GM23338 (cell line): Measurements from ENCODE around the gene ACOXL. TPM values are rescaled to one million over a fixed set of nuclear protein-coding genes. Genes with fewer than 3 reads are reported as not detected.

ENCODE experiments used
- ATAC-seq: fragments of 200-7000 bp; cut with Tn5 transposase; 3 replicates; pipeline ENCODE4 v1.9.1; 2020
- DNase-seq: peaks from one replicate; pipeline ENCODE4 v3.0.0-alpha.2; 2015; ENCODE audit warnings: low spot score
- H2AFZ ChIP-seq: fragments of 200-600 bp; sonication (generic); 2 replicates; pipeline ENCODE4 v1.8.0; 2016; ENCODE audit warnings: antibody characterized with exemption, mild to moderate bottlenecking, moderate library complexity
- H3F3A ChIP-seq: fragments of 200-600 bp; sonication (generic); replicated peaks from 2 replicates; pipeline ENCODE4 v1.8.0; 2017; ENCODE audit warnings: antibody characterized with exemption, mixed run types, low read depth
- H3K27ac ChIP-seq: fragments of 200-600 bp; sonication (generic); 2 replicates; pipeline ENCODE4 v1.6.1; 2016; ENCODE audit warnings: low read depth
- H3K27me3 ChIP-seq: fragments of 200-600 bp; sonication (generic); 2 replicates; pipeline ENCODE4 v1.8.0; 2016; ENCODE audit warnings: mild to moderate bottlenecking, mixed run types, moderate library complexity; ENCODE audit not compliant: insufficient read depth
- H3K36me3 ChIP-seq: fragments of 200-600 bp; sonication (generic); 2 replicates; pipeline ENCODE4 v1.8.0; 2016; ENCODE audit warnings: mild to moderate bottlenecking; ENCODE audit not compliant: insufficient read depth
- H3K4me1 ChIP-seq: fragments of 200-600 bp; sonication (generic); 2 replicates; pipeline ENCODE4 v1.8.0; 2016; ENCODE audit warnings: mild to moderate bottlenecking, moderate library complexity; ENCODE audit not compliant: insufficient read depth
- H3K4me2 ChIP-seq: fragments of 200-600 bp; sonication (generic); 2 replicates; pipeline ENCODE4 v1.7.1; 2017; ENCODE audit warnings: mixed run types
- H3K4me3 ChIP-seq: fragments of 200-600 bp; sonication (generic); 2 replicates; pipeline ENCODE4 v1.6.1; 2016; ENCODE audit warnings: mixed run types
- H3K79me2 ChIP-seq: fragments of 200-600 bp; sonication (generic); replicated peaks from 2 replicates; pipeline ENCODE4 v1.8.0; 2017; ENCODE audit warnings: mild to moderate bottlenecking; ENCODE audit not compliant: insufficient read depth
- H3K9me2 ChIP-seq: fragments of 200-600 bp; sonication (generic); 2 replicates; pipeline ENCODE4 v1.8.0; 2017; ENCODE audit not compliant: insufficient read depth
- H4K20me1 ChIP-seq: fragments of 200-600 bp; sonication (generic); replicated peaks from 2 replicates; pipeline ENCODE4 v1.8.0; 2017; ENCODE audit warnings: mild to moderate bottlenecking; ENCODE audit not compliant: insufficient read depth
- H3K27ac Mint-ChIP-seq: 2 replicates; pipeline ENCODE4 v1.8.0; 2020; ENCODE audit warnings: inconsistent platforms, mild to moderate bottlenecking, moderate library complexity, mixed read lengths
- H3K27me3 Mint-ChIP-seq: 3 replicates; pipeline ENCODE4 v1.8.0; 2022; ENCODE audit warnings: low read depth, mild to moderate bottlenecking, moderate library complexity, mixed read lengths, inconsistent platforms; ENCODE audit not compliant: insufficient read depth, poor library complexity
- H3K36me3 Mint-ChIP-seq: 3 replicates; pipeline ENCODE4 v1.8.0; 2021; ENCODE audit warnings: low read depth, mild to moderate bottlenecking, inconsistent platforms, moderate library complexity, mixed read lengths
- H3K4me1 Mint-ChIP-seq: 3 replicates; pipeline ENCODE4 v1.8.0; 2020; ENCODE audit warnings: mild to moderate bottlenecking, inconsistent platforms, mixed read lengths
- H3K4me3 Mint-ChIP-seq: 3 replicates; pipeline ENCODE4 v1.8.0; 2021; ENCODE audit warnings: moderate library complexity, mild to moderate bottlenecking, inconsistent platforms, mixed read lengths
- H3K9me3 Mint-ChIP-seq: 3 replicates; pipeline ENCODE4 v1.8.0; 2020; ENCODE audit warnings: moderate library complexity, mild to moderate bottlenecking, inconsistent platforms, mixed read lengths
- CREB1 ChIP-seq: fragments of 250-450 bp; sonication (Bioruptor Pico); IDR thresholded peaks from 2 replicates; pipeline ENCODE4 v1.5.0; 2020; ENCODE audit warnings: low read depth, mild to moderate bottlenecking, moderate library complexity
- EZH2 ChIP-seq: fragments of 200-600 bp; sonication (generic); IDR thresholded peaks from one replicate; pipeline ENCODE4 v1.8.0; 2017; ENCODE audit warnings: antibody characterized with exemption, mild to moderate bottlenecking, low read depth; ENCODE audit not compliant: unreplicated experiment
- ZNF331 ChIP-seq: fragments of 250-450 bp; sonication (Bioruptor Pico); IDR thresholded peaks from 2 replicates; pipeline ENCODE4 v1.5.0; 2020; ENCODE audit warnings: low read depth, mild to moderate bottlenecking, moderate library complexity
- ZNF462 ChIP-seq: fragments of 250-450 bp; sonication (Bioruptor Pico); IDR thresholded peaks from 2 replicates; pipeline ENCODE4 v1.5.0; 2020; ENCODE audit warnings: mild to moderate bottlenecking, moderate library complexity
- polyA plus RNA-seq: library from polyadenylated mRNA; unstranded; fragments of >200 nt; fragmentation: Nextera tagmentation; extraction: Ambion mirVana; gene quantifications from 2 replicates; pipeline ENCODE4 v1.2.1, GENCODE V29; 2016
- total RNA-seq: library from RNA; depleted of rRNA; stranded (reverse); fragments of >200 nt; shearing (Covaris generic); gene quantifications from 2 replicates; pipeline ENCODE4 v1.2.3, GENCODE V29; 2014

ACOXL gene
- total and polyA plus RNA-seq, 2 experiments from 2014 or later: 9.0 to 14.7 TPM

- H3K9me2 ChIP-seq: no peaks in the 10 kb centered on the region
- 0 out of 2 replicates have a peak, but pooled peaks cover 6% of the 10 kb centered on the region for H3K36me3 ChIP-seq
- ATAC-seq: peak; percentile 78
- Mint-ChIP-seq H3K27me3 (peaks cover 6% of the 10 kb centered on the region), H3K27ac (peak overlapping the region; percentile 70; the same call in 1 of the 2 replicates), H3K4me3 (peak overlapping the region; percentile 40; the same call in 2 of the 3 replicates), H3K4me1 (peaks cover 42% of the 10 kb centered on the region), H3K9me3 (no peaks in the 10 kb centered on the region), H3K36me3 (peaks cover 29% of the 10 kb centered on the region)
- no peak overlapping the region for H3K4me3 ChIP-seq
- H3K4me1 ChIP-seq: peaks cover 21% of the 10 kb centered on the region
- no peaks in the 10 kb centered on the region; the same call in 1 of the 2 replicates for H4K20me1 ChIP-seq
- H2AFZ ChIP-seq: no peak overlapping the region
- TF ChIP-seq EZH2 (no peak), ZNF462 (CRISPR knock-in tag) (0 out of 2 replicates have a peak, but pooled peaks have one; percentile 37), CREB1 (peak; percentile 69), ZNF331 (CRISPR knock-in tag) (no peak)
- peak overlapping the region; percentile 60 for H3K27ac ChIP-seq
- H3F3A ChIP-seq: no peaks in the 10 kb centered on the region
- peak; percentile 89 for DNase-seq
- H3K4me2 ChIP-seq: peak overlapping the region; percentile 52
- H3K79me2 ChIP-seq: peaks cover 30% of the 10 kb centered on the region
- H3K27me3 ChIP-seq: no peaks in the 10 kb centered on the region
These were observed 431.7 kb downstream of the ACOXL start for GRCh38 chr2:111164078-111164477.

- Histone ChIP-seq H3K4me1 (peaks cover 21% of the 10 kb centered on the region), H3K9me2 (no peaks in the 10 kb centered on the region), H3F3A (no peaks in the 10 kb centered on the region), H3K4me2 (no peak overlapping the region), H3K27me3 (no peaks in the 10 kb centered on the region), H3K79me2 (peaks cover 20% of the 10 kb centered on the region; the same call in 1 of the 2 replicates), H3K27ac (peak overlapping the region; percentile 60), H3K36me3 (0 out of 2 replicates have a peak, but pooled peaks cover 6% of the 10 kb centered on the region), H3K4me3 (no peak overlapping the region), H4K20me1 (no peaks in the 10 kb centered on the region; the same call in 1 of the 2 replicates), H2AFZ (no peak overlapping the region)
- DNase-seq: no peak
- Mint-ChIP-seq H3K27ac (no peak overlapping the region), H3K4me1 (peaks cover 45% of the 10 kb centered on the region), H3K4me3 (no peak overlapping the region), H3K9me3 (no peaks in the 10 kb centered on the region), H3K36me3 (peaks cover 27% of the 10 kb centered on the region), H3K27me3 (peaks cover 6% of the 10 kb centered on the region)
- ATAC-seq: no peak
- TF ChIP-seq EZH2 (no peak), ZNF462 (CRISPR knock-in tag) (no peak), ZNF331 (CRISPR knock-in tag) (no peak)
These were observed 432.7 kb downstream of the ACOXL start for GRCh38 chr2:111165084-111165483.
